GM12878 (cell line): Measurements from ENCODE around the gene IMPG2. TPM values are rescaled to one million over a fixed set of nuclear protein-coding genes. Genes with fewer than 3 reads are reported as not detected.

Source experiments
- ATAC-seq: fragments of 200-7000 bp; cut with Tn5 transposase; 3 replicates; pipeline ENCODE4 v1.9.1; 2020; ENCODE audit warnings: mild to moderate bottlenecking, moderate library complexity
- BruUV-seq: library from RNA; stranded (reverse); fragments of 400-500 nt; replicated peaks from 2 replicates; lab custom pipeline; 2021; lab: Mats Ljungman, UMichigan
- CTCF ChIA-PET: fragments of 300-600 bp; sonication (Branson Sonifier 250); formaldehyde crosslinking; extraction: SDS; loops from one replicate; lab custom pipeline; 2021; ENCODE audit warnings: inconsistent platforms; lab: Yijun Ruan, JAX
- POLR2A ChIA-PET: fragments of 350-600 bp; formaldehyde crosslinking; extraction: SDS; loops from one replicate; lab custom pipeline; 2021; ENCODE audit warnings: inconsistent platforms; lab: Charles Lee
- RAD21 ChIA-PET: fragments of 300-600 bp; sonication (Branson Sonifier 250); formaldehyde crosslinking; loops from one replicate; lab custom pipeline; 2023; ENCODE audit warnings: antibody characterized with exemption; ENCODE audit not compliant: unreplicated experiment; lab: Charles Lee
- SMC1A ChIA-PET: fragments of 300-600 bp; sonication (Branson Sonifier 250); formaldehyde crosslinking; loops from one replicate; lab custom pipeline; 2023; ENCODE audit not compliant: unreplicated experiment, uncharacterized antibody; lab: Charles Lee
- DNase-seq: peaks from one replicate; pipeline ENCODE4 v3.0.0-alpha.2; 2011; ENCODE audit warnings: low read depth, low spot score
- FAIRE-seq: peaks from 3 replicates; lab custom pipeline; 2011; peaks lifted over from hg19 to GRCh38; lab: Jason Lieb, UNC
- H2AFZ ChIP-seq: 2 replicates; pipeline ENCODE4 v1.6.0; 2011; ENCODE audit warnings: low read depth, low read length, control low read depth; ENCODE audit not compliant: control insufficient read depth
- H3K27ac ChIP-seq: 2 replicates; pipeline ENCODE4 v1.5.1; 2011; ENCODE audit warnings: control low read depth; ENCODE audit not compliant: control insufficient read depth, insufficient read depth
- H3K27me3 ChIP-seq, 2 experiments: replicated peaks in 1 of 2; 2 replicates each; pipeline versions ENCODE4 v1.6.0 to v1.6.1; 2011; ENCODE audit warnings: low read length in 1 of 2; ENCODE audit not compliant: control insufficient read depth in 2 of 2, insufficient read depth in 2 of 2
- H3K36me3 ChIP-seq, 2 experiments: 2 replicates each; pipeline ENCODE4 v1.5.1; 2011; ENCODE audit warnings: low read length in 1 of 2; ENCODE audit not compliant: control insufficient read depth in 2 of 2, insufficient read depth in 2 of 2
- H3K4me1 ChIP-seq: 2 replicates; pipeline ENCODE4 v1.6.1; 2011; ENCODE audit warnings: mild to moderate bottlenecking, low read length, moderate library complexity, mixed read lengths; ENCODE audit not compliant: control insufficient read depth, insufficient read depth
- H3K4me2 ChIP-seq: 2 replicates; pipeline ENCODE4 v1.6.0; 2011; ENCODE audit warnings: control low read depth; ENCODE audit not compliant: control insufficient read depth, insufficient read depth
- H3K4me3 ChIP-seq: fragments of 200-600 bp; sonication (generic); 2 replicates; pipeline ENCODE4 v1.5.1; 2016
- H3K79me2 ChIP-seq: 2 replicates; pipeline ENCODE4 v1.6.0; 2011; ENCODE audit warnings: low read length; ENCODE audit not compliant: control insufficient read depth, insufficient read depth
- H3K9ac ChIP-seq: 2 replicates; pipeline ENCODE4 v1.8.0; 2011; ENCODE audit warnings: low read length, control low read depth, mixed read lengths; ENCODE audit not compliant: control insufficient read depth, insufficient read depth
- H3K9me3 ChIP-seq: replicated peaks from 3 replicates; pipeline ENCODE4 v1.5.1; 2011; ENCODE audit warnings: mild to moderate bottlenecking, low read length; ENCODE audit not compliant: control insufficient read depth, insufficient read depth
- H4K20me1 ChIP-seq: 2 replicates; pipeline ENCODE4 v1.6.0; 2011; ENCODE audit not compliant: control insufficient read depth, insufficient read depth
- ATF7 ChIP-seq: fragments of 450-650 bp; IDR thresholded peaks from 2 replicates; pipeline ENCODE4 v1.6.1; 2016; ENCODE audit warnings: low read depth, mild to moderate bottlenecking
- HDGF ChIP-seq: fragments of 450-650 bp; IDR thresholded peaks from 2 replicates; pipeline ENCODE4 v1.6.1; 2016; ENCODE audit warnings: antibody characterized with exemption
- IKZF2 ChIP-seq, 2 experiments: fragments of 450-650 bp; IDR thresholded peaks; 2 replicates each; pipeline ENCODE4 v1.6.1; 2017; ENCODE audit warnings: mild to moderate bottlenecking in 2 of 2, moderate library complexity in 2 of 2
- MAX ChIP-seq: IDR thresholded peaks from 2 replicates; pipeline ENCODE4 v1.6.1; 2012; ENCODE audit warnings: low read depth, low read length, improper control_type of control experiment
- NFYA ChIP-seq: IDR thresholded peaks from 2 replicates; pipeline ENCODE4 v1.6.1; 2011; ENCODE audit warnings: low read depth, mild to moderate bottlenecking, low read length, improper control_type of control experiment, borderline replicate concordance
- NKRF ChIP-seq: fragments of 450-650 bp; conservative IDR thresholded peaks from 2 replicates; pipeline ENCODE4 v1.6.1; 2017; ENCODE audit warnings: mild to moderate bottlenecking, moderate library complexity
- SMARCA5 ChIP-seq: fragments of 450-650 bp; IDR thresholded peaks from 2 replicates; pipeline ENCODE4 v1.6.1; 2017; ENCODE audit warnings: mild to moderate bottlenecking
- SPI1 ChIP-seq: IDR thresholded peaks from 2 replicates; pipeline ENCODE4 v1.6.1; 2011; ENCODE audit warnings: low read depth, mild to moderate bottlenecking, low read length, moderate library complexity, borderline replicate concordance; ENCODE audit not compliant: insufficient read depth
- TCF12 ChIP-seq: IDR thresholded peaks from 2 replicates; pipeline ENCODE4 v1.6.1; 2011; ENCODE audit warnings: low read depth, mild to moderate bottlenecking, low read length
- ZNF622 ChIP-seq: fragments of 450-650 bp; IDR thresholded peaks from 2 replicates; pipeline ENCODE4 v1.6.1; 2017; ENCODE audit warnings: mild to moderate bottlenecking, inconsistent platforms
- in situ Hi-C: fragments of 300-500 bp; cut with MboI; formaldehyde crosslinking; loops from 9 replicates; pipeline ENCODE4 v1.14.3; 2018; ENCODE audit warnings: mixed read lengths
- intact Hi-C: fragments of 100-400 bp; cut with micrococcal nuclease; formaldehyde crosslinking; loops from one replicate; pipeline ENCODE4 v1.14.2; 2022; ENCODE audit not compliant: unreplicated experiment
- polyA plus RNA-seq, 11 experiments: library from polyadenylated mRNA; depleted of rRNA in 4 of 11; unstranded in 6 of 11; stranded (reverse) in 5 of 11; fragments of >200 nt; fragmentation: Nextera tagmentation in 4 of 11; fragmentation: Illumina TruSeq in 1 of 11; extraction: Ambion mirVana in 4 of 11; extraction: Trizol in 1 of 11; gene quantifications; 1 replicate in 1 of 11; 2 replicates in 10 of 11; pipeline versions ENCODE4 v1.2.1 to v1.2.3, GENCODE V29; 2011 to 2016; ENCODE audit warnings: inconsistent platforms in 2 of 11, missing spikeins in 2 of 11, low read depth in 1 of 11
- total RNA-seq, 4 experiments: library from RNA; depleted of rRNA in 3 of 4; stranded (reverse); fragments of >200 nt in 3 of 4; fragmentation: Illumina TruSeq in 1 of 4; extraction: Trizol in 1 of 4; gene quantifications; 2 replicates each; pipeline versions ENCODE4 v1.2.1 to v1.2.3, GENCODE V29; 2013 to 2021
- TF ChIP-seq, protein P1 (sequence below): fragments of 450-650 bp; IDR thresholded peaks from 2 replicates; pipeline ENCODE4 v1.6.1; 2017; ENCODE audit warnings: mild to moderate bottlenecking, moderate library complexity
- TF ChIP-seq, protein P2 (sequence below): IDR thresholded peaks from 2 replicates; pipeline ENCODE4 v1.6.1; 2012; ENCODE audit warnings: low read length, inconsistent platforms

IMPG2 gene
- total and polyA plus RNA-seq, 10 of the 15 experiments (the other 5 are each of a cell fraction or from before 2014, with no cell fraction given), result under 0.01 to 0.17 (median 0.10) TPM; not detected in 3

DNA sequence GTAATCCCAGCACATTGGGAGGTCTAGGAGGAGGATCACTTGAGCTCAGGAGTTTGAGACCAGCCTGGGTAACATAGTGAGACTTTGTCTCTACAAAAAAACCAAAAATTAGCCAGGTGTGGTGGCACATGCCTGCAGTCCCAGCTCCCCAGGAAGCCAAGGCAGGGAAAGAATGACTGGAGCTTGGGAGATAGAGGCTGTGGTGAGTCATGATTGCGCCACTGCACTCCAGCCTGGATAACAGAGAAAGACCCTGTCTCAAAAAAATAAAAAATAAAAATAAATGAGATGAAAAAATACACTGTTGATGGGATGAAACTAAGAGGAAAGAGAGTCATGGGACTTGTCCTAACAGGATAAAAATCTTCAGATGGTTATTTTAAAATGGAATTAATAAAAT is 137.6 kb downstream of the IMPG2 start (continued):
- TF ChIP-seq NKRF (no peak), MAX (no peak), NFYA (no peak)
- TF ChIP-seq, protein P1, sequence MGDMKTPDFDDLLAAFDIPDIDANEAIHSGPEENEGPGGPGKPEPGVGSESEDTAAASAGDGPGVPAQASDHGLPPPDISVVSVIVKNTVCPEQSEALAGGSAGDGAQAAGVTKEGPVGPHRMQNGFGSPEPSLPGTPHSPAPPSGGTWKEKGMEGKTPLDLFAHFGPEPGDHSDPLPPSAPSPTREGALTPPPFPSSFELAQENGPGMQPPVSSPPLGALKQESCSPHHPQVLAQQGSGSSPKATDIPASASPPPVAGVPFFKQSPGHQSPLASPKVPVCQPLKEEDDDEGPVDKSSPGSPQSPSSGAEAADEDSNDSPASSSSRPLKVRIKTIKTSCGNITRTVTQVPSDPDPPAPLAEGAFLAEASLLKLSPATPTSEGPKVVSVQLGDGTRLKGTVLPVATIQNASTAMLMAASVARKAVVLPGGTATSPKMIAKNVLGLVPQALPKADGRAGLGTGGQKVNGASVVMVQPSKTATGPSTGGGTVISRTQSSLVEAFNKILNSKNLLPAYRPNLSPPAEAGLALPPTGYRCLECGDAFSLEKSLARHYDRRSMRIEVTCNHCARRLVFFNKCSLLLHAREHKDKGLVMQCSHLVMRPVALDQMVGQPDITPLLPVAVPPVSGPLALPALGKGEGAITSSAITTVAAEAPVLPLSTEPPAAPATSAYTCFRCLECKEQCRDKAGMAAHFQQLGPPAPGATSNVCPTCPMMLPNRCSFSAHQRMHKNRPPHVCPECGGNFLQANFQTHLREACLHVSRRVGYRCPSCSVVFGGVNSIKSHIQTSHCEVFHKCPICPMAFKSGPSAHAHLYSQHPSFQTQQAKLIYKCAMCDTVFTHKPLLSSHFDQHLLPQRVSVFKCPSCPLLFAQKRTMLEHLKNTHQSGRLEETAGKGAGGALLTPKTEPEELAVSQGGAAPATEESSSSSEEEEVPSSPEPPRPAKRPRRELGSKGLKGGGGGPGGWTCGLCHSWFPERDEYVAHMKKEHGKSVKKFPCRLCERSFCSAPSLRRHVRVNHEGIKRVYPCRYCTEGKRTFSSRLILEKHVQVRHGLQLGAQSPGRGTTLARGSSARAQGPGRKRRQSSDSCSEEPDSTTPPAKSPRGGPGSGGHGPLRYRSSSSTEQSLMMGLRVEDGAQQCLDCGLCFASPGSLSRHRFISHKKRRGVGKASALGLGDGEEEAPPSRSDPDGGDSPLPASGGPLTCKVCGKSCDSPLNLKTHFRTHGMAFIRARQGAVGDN, result no peak

DNA sequence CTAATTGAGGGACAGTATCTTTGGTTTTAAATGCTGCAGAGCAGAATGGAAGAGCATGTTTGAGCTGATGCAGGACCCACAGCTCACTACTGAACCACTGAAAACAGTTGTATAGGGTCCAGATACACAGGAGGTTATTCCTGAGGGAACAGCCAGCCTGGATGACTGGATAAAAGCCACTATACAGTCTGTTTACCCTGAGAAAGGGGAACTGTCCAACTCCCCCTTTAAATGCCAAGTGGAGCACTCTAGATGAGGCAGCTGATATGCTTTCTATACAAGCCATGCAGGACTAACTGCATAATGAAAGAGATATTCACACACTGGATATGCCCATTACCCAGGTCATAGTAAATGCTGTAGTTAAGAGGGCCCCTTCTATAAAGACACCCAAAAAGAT is 138.6 kb downstream of the IMPG2 start:
- no peak for FAIRE-seq
- DNase-seq, result no peak
- RAD21 ChIA-PET, result no interaction called here
- POLR2A ChIA-PET, result no interaction called here
- H3K27ac ChIP-seq, result no peak overlapping the region
- H3K4me2 ChIP-seq, result no peak overlapping the region
- no peak overlapping the region for H2AFZ ChIP-seq
- no peaks in the 10 kb centered on the region for H3K36me3 ChIP-seq
- SMC1A ChIA-PET, result interaction anchor here (2.1 kb wide), 1 partner anchor 9 kb away, joined by 6 read pairs; no protein-coding TSS in a partner anchor
- H3K4me3 ChIP-seq, result no peak overlapping the region
- intact Hi-C loops (no loop called here), in situ Hi-C loops (no loop called here)
- no peak overlapping the region for H3K9ac ChIP-seq
- no peaks in the 10 kb centered on the region for H3K4me1 ChIP-seq
- BruUV-seq, result no TSS peak
- CTCF ChIA-PET, result interaction anchor here (0.9 to 1.4 kb wide), 2 partner anchors 9 to 78 kb away, joined by 3 read pairs; no protein-coding TSS in a partner anchor
- no peak for ATAC-seq
- H4K20me1 ChIP-seq, result no peaks in the 10 kb centered on the region
- no peaks in the 10 kb centered on the region for H3K79me2 ChIP-seq
- no peak for TF ChIP-seq SPI1
- no peak for TF ChIP-seq IKZF2 (IDR thresholded peaks at IDR 0.05)
- TF ChIP-seq, protein P2, sequence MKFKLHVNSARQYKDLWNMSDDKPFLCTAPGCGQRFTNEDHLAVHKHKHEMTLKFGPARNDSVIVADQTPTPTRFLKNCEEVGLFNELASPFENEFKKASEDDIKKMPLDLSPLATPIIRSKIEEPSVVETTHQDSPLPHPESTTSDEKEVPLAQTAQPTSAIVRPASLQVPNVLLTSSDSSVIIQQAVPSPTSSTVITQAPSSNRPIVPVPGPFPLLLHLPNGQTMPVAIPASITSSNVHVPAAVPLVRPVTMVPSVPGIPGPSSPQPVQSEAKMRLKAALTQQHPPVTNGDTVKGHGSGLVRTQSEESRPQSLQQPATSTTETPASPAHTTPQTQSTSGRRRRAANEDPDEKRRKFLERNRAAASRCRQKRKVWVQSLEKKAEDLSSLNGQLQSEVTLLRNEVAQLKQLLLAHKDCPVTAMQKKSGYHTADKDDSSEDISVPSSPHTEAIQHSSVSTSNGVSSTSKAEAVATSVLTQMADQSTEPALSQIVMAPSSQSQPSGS, result no peak
- no peak for TF ChIP-seq SMARCA5
- TF ChIP-seq TCF12, result no peak
- TF ChIP-seq ATF7, result no peak
- no peak for TF ChIP-seq HDGF
- no peak for TF ChIP-seq ZNF622
- H3K9me3 ChIP-seq, result no peaks in the 10 kb centered on the region
- H3K27me3 ChIP-seq, result no peaks in the 10 kb centered on the region
